GM21576 (cell line): Measurements from ENCODE around the gene MAP3K8.
"Not testable (repeated sequence)": the region's sequence is repeated elsewhere in the genome, so short reads cannot be mapped to it uniquely, and the experiment has no call there.

Experiments used
- ATAC-seq: cut with Tn5 transposase; IDR thresholded peaks from one replicate; pipeline ENCODE4 v1.9.1; 2021; ENCODE audit warnings: mild to moderate bottlenecking, moderate library complexity; ENCODE audit not compliant: unreplicated experiment

The MAP3K8 gene

GRCh38 chr10:30422981-30423654, 10.9 kb upstream of the MAP3K8 start:
- no peak for ATAC-seq

GRCh38 chr10:30423655-30424275, 10.2 kb upstream of the MAP3K8 start:
- ATAC-seq = not testable (repeated sequence)

GRCh38 chr10:30425336-30426075, 8.5 kb upstream of the MAP3K8 start:
- ATAC-seq = no peak

- ATAC-seq = no peak
Observed at GRCh38 chr10:30430544-30431298, 3.3 kb upstream of the MAP3K8 start.

GRCh38 chr10:30431435-30431911, 2.5 kb upstream of the MAP3K8 start:
- ATAC-seq = no peak

GRCh38 chr10:30432622-30433305, 1.2 kb upstream of the MAP3K8 start:
- ATAC-seq = peak; percentile 8

GRCh38 chr10:30433306-30433729, 666 bp upstream of the MAP3K8 start:
- peak; percentile 10 for ATAC-seq

- peak; percentile 45 for ATAC-seq
Observed at GRCh38 chr10:30434273-30435072, 489 bp downstream of the MAP3K8 start.

- ATAC-seq = no peak
Observed at GRCh38 chr10:30435073-30435422, 1.1 kb downstream of the MAP3K8 start.

- ATAC-seq = not testable (repeated sequence)
Observed at GRCh38 chr10:30435499-30436167, 1.6 kb downstream of the MAP3K8 start.

- ATAC-seq = no peak
Observed at GRCh38 chr10:30436191-30436611, 2.2 kb downstream of the MAP3K8 start.

- no peak for ATAC-seq
Observed at GRCh38 chr10:30436671-30437030, 2.7 kb downstream of the MAP3K8 start.

- no peak for ATAC-seq
Observed at GRCh38 chr10:30437031-30437841, 3.3 kb downstream of the MAP3K8 start.

- no peak for ATAC-seq
Observed at GRCh38 chr10:30438021-30438850, 4.3 kb downstream of the MAP3K8 start.

GRCh38 chr10:30439931-30440330, 5.9 kb downstream of the MAP3K8 start:
- no peak for ATAC-seq

- ATAC-seq = no peak
Observed at GRCh38 chr10:30442019-30442606, 8.1 kb downstream of the MAP3K8 start.

- no peak for ATAC-seq
Observed at GRCh38 chr10:30443049-30443448, 9.1 kb downstream of the MAP3K8 start.
